Epithelial cell of proximal tubule (primary cell): ENCODE data around the gene ITK. TPM values are rescaled to one million over a fixed set of nuclear protein-coding genes. Genes with fewer than 3 reads are reported as not detected.
"Not testable (repeated sequence)": the region's sequence is repeated elsewhere in the genome, so short reads cannot be mapped to it uniquely, and the experiment has no call there.

Experiments
- DNase-seq: peaks from one replicate; pipeline ENCODE4 v3.0.0-alpha.2; 2011; ENCODE audit warnings: low read depth
- H3K4me3 ChIP-seq: 2 replicates; pipeline ENCODE4 v1.5.1; 2011; ENCODE audit warnings: low read depth, mild to moderate bottlenecking, low read length
- CTCF ChIP-seq: conservative IDR thresholded peaks from 2 replicates; pipeline ENCODE4 v1.5.1; 2012; ENCODE audit warnings: low read depth, mild to moderate bottlenecking, low read length
- total RNA-seq: library from RNA; depleted of rRNA; stranded (reverse); fragments of >200 nt; gene quantifications from 2 replicates; pipeline ENCODE4 v1.2.3, GENCODE V29; 2015

Gene ITK
- total RNA-seq, 1 donor from 2014 or later: not detected

- DNase-seq: no peak
- H3K4me3 ChIP-seq: no peak overlapping the region
- no peak for TF ChIP-seq CTCF
Measured at GRCh38 chr5:157196045-157196444, 15.4 kb downstream of the ITK start.

- no peak for DNase-seq
- no peak overlapping the region for H3K4me3 ChIP-seq
- TF ChIP-seq CTCF: no peak
Measured at GRCh38 chr5:157197086-157197485, 16.4 kb downstream of the ITK start.

GRCh38 chr5:157198277-157198986 is 17.8 kb downstream of the ITK start:
- no peak overlapping the region for H3K4me3 ChIP-seq
- no peak for TF ChIP-seq CTCF
- no peak for DNase-seq

- no peak for TF ChIP-seq CTCF
- no peak for DNase-seq
- H3K4me3 ChIP-seq: no peak overlapping the region
Measured at GRCh38 chr5:157201857-157202256, 21.2 kb downstream of the ITK start.

- no peak for DNase-seq
- no peak for TF ChIP-seq CTCF
- H3K4me3 ChIP-seq: no peak overlapping the region
Measured at GRCh38 chr5:157203417-157203816, 22.8 kb downstream of the ITK start.

GRCh38 chr5:157204765-157205164 is 24.1 kb downstream of the ITK start:
- no peak for DNase-seq
- no peak overlapping the region for H3K4me3 ChIP-seq
- TF ChIP-seq CTCF: no peak

GRCh38 chr5:157205708-157206107 is 25.1 kb downstream of the ITK start:
- no peak for DNase-seq
- no peak overlapping the region for H3K4me3 ChIP-seq
- no peak for TF ChIP-seq CTCF

- H3K4me3 ChIP-seq, DNase-seq: not testable (repeated sequence)
Measured at GRCh38 chr5:157210652-157211051, 30.0 kb downstream of the ITK start.
